BE2C (cell line): ENCODE measurements around the gene ARID3A. TPM values are rescaled to one million over a fixed set of nuclear protein-coding genes. Genes with fewer than 3 reads are reported as not detected.
"Not testable (repeated sequence)": the region's sequence is repeated elsewhere in the genome, so short reads cannot be mapped to it uniquely, and the experiment has no call there.

Experiments
- DNase-seq: peaks from one replicate; pipeline ENCODE4 v3.0.0-alpha.2; 2020
- H3K27me3 ChIP-seq: fragments of 250-450 bp; sonication (Bioruptor Pico); 2 replicates; pipeline ENCODE4 v1.5.1; 2020; ENCODE audit warnings: mild to moderate bottlenecking
- H3K36me3 ChIP-seq: fragments of 250-450 bp; sonication (Bioruptor Pico); 2 replicates; pipeline ENCODE4 v1.5.1; 2020; ENCODE audit warnings: mild to moderate bottlenecking
- H3K4me1 ChIP-seq: fragments of 250-450 bp; sonication (Bioruptor Pico); 2 replicates; pipeline ENCODE4 v1.5.1; 2020
- H3K4me3 ChIP-seq: 2 replicates; pipeline ENCODE4 v1.5.1; 2011; ENCODE audit warnings: low read depth, low read length
- H3K9me3 ChIP-seq: fragments of 250-450 bp; sonication (Bioruptor Pico); 2 replicates; pipeline ENCODE4 v1.5.1; 2020
- CTCF ChIP-seq: IDR thresholded peaks from 2 replicates; pipeline ENCODE4 v1.5.1; 2012; ENCODE audit warnings: mild to moderate bottlenecking, low read depth, low read length
- polyA plus RNA-seq: library from polyadenylated mRNA; unstranded; fragments of >200 nt; gene quantifications from one replicate; pipeline ENCODE4 v1.2.1, GENCODE V29; 2012; ENCODE audit warnings: low read depth, missing spikeins; ENCODE audit not compliant: insufficient read length, insufficient read depth

ARID3A gene
- 23.2 TPM for polyA plus RNA-seq

GRCh38 chr19:925526-926322, at the start of gene ARID3A:
ARID3A (plus strand) TSS chr19:926035; CDS start chr19:929529, 3,494 bp downstream.
- Histone ChIP-seq H3K9me3 (no peaks in the 10 kb centered on the region), H3K4me1 (no peaks in the 10 kb centered on the region; the same call in 1 of the 2 replicates), H3K36me3 (peaks cover 5% of the 10 kb centered on the region; the same call in 1 of the 2 replicates), H3K27me3 (peaks cover 8% of the 10 kb centered on the region), H3K4me3 (peak within 1 kb of the TSS; percentile 86)
- no peak for TF ChIP-seq CTCF
- peak; percentile 83 for DNase-seq

- no peak for TF ChIP-seq CTCF
- peaks cover 8% of the 10 kb centered on the region for H3K4me1 ChIP-seq
- DNase-seq = no peak
- H3K27me3 ChIP-seq = no peaks in the 10 kb centered on the region
- H3K4me3 ChIP-seq = no peak overlapping the region
- no peaks in the 10 kb centered on the region for H3K9me3 ChIP-seq
- H3K36me3 ChIP-seq = peaks cover 14% of the 10 kb centered on the region
Observed at GRCh38 chr19:876089-876488, 49.7 kb upstream of the ARID3A start.

- Histone ChIP-seq H3K4me3 (no peak overlapping the region), H3K4me1 (peaks cover 5% of the 10 kb centered on the region), H3K36me3 (peaks cover 22% of the 10 kb centered on the region), H3K27me3 (no peaks in the 10 kb centered on the region), H3K9me3 (no peaks in the 10 kb centered on the region)
- DNase-seq = no peak
- no peak for TF ChIP-seq CTCF
Observed at GRCh38 chr19:876780-877314, 49.0 kb upstream of the ARID3A start.

- H3K9me3 ChIP-seq, H3K4me3 ChIP-seq, H3K27me3 ChIP-seq, H3K4me1 ChIP-seq, DNase-seq: not testable (repeated sequence)
- peaks cover 28% of the 10 kb centered on the region for H3K36me3 ChIP-seq
Observed at GRCh38 chr19:877992-878660, 47.7 kb upstream of the ARID3A start.

- not testable (repeated sequence) for H3K4me3 ChIP-seq, H3K4me1 ChIP-seq, DNase-seq, H3K9me3 ChIP-seq, H3K27me3 ChIP-seq
- peaks cover 33% of the 10 kb centered on the region for H3K36me3 ChIP-seq
Observed at GRCh38 chr19:878751-879561, 46.9 kb upstream of the ARID3A start.

GRCh38 chr19:879711-880438, 46.0 kb upstream of the ARID3A start:
- Histone ChIP-seq H3K9me3 (no peaks in the 10 kb centered on the region), H3K27me3 (no peaks in the 10 kb centered on the region), H3K4me1 (peaks cover 4% of the 10 kb centered on the region; the same call in 1 of the 2 replicates), H3K4me3 (no peak overlapping the region), H3K36me3 (peaks cover 33% of the 10 kb centered on the region)
- no peak for TF ChIP-seq CTCF
- no peak for DNase-seq
